Activated CD8-positive, alpha-beta memory T cell treated with anti-CD3 and anti-CD28 coated beads for 48 hours (primary cell): Measurements from ENCODE around the gene LEP.
"Not testable (repeated sequence)": the region's sequence is repeated elsewhere in the genome, so short reads cannot be mapped to it uniquely, and the experiment has no call there.

Source experiments
- DNase-seq, 3 experiments: peaks; one replicate each; pipeline ENCODE4 v3.0.0-alpha.2; 2020; ENCODE audit warnings: low read depth in 2 of 3, low spot score in 2 of 3

LEP gene

DNA sequence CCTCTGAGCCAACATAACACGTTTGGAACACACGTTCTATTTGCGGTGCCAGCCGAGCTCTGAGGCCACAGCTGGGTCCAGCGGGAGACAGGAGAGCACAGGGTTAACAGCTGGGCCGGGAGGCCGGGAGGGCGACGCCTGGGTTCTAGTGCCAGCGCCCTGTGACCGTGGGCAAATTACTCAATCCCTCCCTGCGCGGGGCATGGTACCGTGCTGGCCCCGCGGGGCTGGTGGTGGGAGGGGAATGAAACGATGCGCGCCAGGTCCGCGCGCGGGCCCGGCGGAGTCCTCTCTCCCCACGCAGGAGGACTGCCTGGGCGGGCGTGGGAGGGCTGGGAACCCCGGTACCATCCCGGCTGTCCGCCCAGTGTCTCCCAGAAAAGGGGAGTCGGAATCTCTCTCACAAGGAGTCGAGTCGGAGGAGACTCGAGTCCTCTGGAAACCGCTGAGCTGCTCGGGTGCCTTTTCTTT, 30.4 kb downstream of the LEP start:
- DNase-seq, result no peak

DNA sequence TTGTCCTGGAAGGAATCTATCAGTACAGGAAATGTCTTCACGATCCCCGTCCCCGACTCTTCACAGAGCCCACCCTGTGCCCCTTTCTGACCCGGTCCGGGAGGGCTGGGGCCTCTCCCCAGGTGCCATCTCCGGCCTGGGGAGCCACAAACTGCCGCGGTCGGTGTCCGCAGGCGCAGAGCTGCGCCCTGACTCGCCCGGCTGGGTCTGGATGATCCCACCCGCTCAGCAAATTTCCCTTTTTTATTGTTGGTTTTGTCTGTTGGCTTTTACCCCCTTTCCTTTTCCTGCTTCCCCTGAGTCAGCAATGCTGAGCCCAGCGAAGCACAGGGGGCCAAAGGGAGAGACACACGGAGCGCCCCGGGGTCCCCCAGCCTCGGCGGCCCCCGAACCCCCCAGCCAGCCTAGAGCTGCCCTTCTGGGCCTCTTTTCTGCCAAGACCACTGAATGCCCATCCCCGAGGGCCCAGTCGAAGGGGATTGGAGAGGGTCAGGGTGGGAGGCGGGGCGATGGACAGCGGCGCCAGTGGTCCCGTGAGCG, 30.9 kb downstream of the LEP start:
- DNase-seq, result no peak

DNA sequence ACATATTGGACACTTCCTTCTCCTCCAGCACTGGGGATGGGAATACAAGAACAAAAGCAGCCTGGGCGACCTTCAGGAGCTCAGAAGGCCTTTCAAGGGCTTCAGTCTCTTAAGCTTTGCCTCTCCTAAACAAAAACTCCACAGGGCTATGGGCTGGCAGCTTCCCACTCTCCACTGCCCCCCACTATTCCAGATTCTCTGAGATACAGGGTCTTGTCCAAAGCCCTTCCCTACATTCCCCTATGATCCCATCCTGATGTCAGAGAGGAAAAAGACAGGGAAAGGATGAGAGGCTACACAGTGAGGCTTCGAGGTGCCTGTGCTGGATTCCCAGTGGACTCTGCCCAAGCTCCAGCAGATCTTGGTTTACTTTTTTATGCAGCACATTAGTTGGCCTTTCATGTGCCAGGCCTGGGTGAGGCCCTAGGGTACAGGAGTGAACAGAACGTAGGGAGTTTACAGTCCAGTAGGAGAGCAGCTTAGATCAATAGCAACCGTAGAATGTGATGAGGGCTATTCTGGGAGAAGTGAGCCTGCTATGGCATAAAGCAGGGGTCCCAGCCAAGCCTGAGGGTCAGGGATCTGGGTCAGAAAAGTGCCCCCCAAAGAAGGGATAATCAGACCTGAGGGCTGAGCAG, 33.3 kb downstream of the LEP start:
- DNase-seq, result no peak

DNA sequence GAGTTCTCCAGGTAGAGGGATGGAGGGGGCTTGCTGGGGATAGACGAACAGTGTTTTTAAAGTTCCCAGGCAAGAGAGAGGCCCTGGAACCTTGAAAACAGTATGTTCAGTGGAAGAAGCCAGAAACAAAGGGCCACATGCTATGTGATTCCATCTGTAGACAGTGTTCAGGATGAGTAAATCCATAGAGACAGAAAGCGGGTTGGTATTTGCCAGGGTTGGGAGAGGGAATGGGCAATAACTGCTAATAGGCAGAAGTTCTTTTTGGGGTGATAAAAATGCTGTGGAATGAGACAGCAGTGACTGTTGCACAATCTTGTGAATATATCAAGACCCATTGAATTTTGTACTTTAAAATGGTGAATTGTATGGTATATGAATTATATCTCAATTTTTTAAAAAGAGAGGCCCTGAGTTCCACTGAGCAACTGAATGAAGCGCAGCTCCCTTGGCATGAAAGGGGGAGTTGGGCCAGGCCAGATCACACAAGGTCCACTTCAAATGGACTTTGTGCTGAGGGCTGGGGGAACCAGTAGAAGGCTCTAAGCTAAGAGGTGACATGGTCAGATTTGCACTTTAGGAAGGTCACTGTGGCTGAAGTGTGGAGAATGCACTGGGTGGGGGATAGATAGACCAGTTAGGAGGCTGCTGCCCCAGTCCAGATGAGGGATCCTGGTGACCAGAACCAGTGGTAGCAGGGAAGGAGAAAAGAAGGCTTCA, 34.0 kb downstream of the LEP start:
- DNase-seq, result no peak

DNA sequence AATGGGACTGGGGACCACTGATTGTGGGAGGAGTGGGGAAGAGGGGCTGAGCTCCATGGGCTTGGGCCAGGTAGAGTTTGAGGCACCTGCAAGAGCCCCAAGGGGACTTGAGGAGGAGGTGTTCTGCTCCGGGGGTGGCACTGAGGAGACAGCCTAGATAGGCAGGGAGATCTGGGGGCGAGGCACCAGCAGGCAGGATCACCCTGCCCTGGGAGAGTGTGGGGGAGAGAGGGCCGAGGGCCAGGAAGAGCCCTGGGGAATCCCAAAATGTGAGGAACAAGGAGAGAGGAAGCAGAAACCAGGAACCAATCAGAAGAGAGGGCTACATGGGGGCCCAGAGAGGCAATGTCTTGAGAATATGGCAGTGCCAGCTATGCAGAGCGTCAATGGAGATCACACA, 34.6 kb downstream of the LEP start:
- no peak for DNase-seq

DNA sequence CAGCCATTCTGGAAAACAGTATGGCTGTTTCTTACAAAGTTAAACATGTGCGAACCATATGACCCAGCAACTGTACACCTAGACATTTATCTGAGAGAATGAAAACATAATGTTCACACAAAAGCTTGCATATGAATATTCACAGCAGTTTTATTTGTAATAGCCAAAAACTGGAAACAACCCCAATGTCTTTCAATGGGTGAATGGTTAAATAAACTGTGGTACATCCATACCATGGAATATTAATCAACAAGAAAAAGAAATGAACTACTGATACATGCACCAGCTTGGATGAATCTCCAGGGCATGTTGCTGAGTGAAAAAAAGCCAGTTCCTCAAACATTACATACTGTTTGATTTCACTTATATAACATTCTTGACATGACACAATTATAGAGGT, 37.3 kb downstream of the LEP start:
- DNase-seq, result no peak

DNA sequence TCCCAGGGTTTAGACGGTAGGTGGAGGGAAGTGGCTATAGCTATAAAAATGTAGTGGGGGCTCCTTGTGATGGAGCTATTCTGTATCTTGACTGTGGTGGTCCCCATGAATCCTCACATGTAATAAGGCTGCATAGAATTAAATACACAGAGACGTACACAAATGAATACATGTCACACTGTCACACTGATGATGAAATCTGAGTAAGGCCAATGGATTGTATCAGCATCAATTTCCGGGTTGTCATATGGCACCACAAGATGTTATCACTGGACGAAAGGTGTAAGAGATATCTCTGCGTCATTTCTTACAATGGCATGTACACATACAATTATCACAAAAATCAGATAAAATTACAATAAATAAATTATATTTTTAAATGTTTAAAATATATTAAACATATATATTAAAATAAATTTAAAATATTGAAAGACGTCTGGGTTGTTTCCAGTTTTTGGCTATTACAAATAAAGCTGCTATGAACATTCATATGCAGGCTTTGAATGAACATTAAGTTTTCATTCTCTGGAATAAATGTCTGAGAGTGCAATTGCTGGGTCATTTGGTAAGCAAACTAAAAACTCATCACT, 38.1 kb downstream of the LEP start:
- DNase-seq, result no peak

DNA sequence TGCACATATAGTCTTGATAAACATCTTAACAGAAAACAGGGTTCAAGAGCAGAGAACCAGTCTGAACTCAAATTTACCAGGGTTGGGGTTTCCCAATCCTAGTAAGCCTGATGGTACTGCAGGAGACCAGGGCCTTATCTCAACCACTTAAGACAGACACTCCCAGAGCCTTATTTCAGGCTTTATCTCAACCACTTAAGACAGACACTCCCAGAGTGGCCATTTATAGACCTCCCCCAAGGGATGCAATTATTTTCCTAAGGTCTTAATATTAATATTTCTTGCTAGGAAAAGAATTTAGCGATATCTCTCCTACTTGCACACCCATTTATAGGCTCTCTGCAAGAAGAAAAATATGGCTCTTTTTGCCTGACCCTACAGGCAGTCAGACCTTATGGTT, 39.4 kb downstream of the LEP start:
- not testable (repeated sequence) for DNase-seq

DNA sequence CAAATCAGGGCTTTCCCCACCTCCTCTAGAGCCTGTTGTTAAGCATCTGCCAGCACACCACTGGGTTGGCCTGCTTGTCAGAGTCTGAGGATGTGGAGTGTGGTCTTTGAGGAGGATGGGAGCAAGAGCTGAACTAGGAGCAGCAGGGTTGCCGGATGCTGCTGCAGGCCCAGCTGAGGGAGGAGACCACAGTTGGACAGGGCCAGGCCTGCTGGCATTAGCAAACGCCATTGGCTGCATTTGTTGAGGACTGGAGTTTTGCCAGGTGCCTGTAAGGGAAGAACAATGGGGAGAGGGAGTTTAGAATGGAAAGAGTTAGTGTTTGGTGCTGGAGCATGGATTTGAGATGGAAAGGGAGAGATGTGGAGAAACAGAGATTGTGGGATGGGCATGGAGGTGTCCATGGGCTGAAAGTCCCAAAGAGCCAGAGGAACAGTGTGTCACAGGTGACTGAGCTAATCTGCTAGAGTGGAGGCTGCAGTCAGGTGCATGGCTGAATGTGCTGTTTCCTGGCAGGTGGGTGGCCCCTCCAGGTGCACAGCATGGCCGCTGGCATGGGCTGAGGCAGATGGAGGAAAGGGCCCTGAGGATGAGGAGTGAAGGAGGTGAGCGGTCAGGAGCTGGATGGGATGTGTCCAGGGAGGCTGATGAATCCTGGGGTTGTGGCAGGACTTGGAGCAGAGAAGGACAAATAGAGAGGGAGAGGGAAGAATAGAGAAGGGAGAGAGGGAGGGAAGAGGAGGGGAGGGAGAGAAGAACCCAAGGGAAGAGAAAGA, 40.7 kb downstream of the LEP start:
- DNase-seq, result no peak

DNA sequence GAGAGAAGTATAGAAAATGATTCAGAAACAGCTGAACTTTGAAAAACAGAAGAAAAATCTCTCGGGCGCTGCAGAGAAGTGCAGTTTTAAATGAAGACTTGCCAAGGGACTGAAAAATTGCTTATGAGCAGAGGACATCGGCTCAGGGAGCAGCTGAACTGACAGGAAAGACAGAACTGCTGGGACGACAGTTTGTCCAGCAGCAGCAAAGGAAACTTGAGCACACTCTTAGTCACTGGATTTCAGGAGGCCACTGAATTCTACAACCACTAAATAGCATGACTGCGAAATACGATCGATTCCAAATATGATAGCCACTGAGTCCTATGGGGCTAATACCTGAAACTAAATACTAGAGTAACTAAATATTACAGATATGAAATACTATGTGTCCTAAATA, 43.0 kb downstream of the LEP start:
- no peak for DNase-seq

DNA sequence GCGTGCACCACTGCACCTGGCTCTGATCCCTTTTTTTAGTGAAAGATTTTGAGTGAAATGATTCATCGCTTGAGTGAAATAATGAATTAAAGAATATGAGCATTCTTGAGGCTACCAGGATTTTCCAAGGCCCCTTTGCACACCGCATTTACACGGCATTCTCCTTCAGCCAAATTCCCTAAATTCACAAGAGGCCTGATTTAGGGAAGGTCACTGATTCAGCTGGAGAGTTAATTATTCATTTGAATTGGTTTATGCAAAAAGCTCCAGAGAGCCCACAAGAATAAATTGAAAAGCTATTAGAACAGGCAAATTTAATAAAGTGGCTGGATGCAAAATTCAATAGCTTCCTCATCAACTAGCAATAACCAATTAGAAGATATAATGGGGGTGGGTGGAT, 46.5 kb downstream of the LEP start:
- no peak for DNase-seq

DNA sequence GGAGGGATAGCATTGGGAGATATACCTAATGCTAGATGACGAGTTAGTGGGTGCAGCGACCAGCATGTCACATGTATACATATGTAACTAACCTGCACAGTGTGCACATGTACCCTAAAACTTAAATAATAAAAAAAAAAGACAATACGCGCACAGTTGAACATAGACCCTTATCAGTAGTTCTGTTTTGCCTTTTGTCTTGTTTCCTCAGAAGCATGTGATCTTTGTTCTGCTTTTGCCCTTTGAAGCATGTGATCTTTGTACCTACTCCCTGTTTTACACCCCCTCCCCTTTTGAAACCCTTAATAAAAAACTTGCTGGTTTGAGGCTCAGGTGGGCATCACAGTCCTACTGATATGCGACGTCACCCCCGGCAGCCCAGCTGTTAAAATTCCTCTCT, 56.9 kb downstream of the LEP start:
- DNase-seq, result not testable (repeated sequence)

DNA sequence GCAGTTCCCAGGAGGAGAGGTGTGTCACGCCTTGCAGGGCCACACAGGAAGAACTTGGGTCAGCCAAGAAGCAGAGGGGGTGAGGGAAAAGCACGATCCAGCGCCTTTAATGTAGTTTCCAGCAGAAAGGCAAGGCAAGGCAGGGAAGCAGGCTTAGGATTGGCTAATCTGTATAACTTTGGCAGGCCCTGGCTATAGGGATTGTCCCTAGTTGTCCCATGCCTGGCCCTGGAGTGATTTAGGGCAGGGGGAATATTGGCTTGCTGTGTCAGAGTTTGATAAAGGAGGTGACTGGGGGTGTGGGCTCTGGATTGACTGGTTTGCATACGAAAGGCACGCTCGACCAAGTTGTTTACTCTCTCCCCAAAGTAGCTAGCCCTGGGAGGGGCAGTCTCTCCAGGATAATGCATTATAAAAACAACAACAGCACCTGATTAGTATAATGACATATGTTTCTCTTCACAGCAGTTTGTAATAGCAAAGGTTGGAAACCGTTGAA, 58.1 kb downstream of the LEP start:
- no peak for DNase-seq

DNA sequence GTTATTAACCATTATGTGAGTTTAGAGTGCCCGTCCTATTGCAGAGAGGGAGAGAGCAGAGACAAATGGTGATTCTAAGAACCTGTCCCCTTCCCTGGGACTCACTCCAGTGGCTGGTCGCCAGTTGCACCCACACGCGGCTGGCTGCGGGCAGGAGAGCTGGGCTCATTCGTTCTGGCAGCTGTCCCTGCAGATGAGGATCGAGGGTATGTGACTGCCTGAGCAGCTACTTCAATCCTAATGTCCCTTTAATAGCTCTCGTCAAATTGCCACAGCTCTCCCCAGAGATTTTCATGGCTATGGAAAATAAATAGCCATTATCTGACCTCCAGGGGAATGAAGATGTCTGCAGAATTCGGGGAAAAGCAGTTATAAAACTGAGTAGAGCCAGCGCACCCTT, 61.1 kb downstream of the LEP start:
- DNase-seq, result no peak

DNA sequence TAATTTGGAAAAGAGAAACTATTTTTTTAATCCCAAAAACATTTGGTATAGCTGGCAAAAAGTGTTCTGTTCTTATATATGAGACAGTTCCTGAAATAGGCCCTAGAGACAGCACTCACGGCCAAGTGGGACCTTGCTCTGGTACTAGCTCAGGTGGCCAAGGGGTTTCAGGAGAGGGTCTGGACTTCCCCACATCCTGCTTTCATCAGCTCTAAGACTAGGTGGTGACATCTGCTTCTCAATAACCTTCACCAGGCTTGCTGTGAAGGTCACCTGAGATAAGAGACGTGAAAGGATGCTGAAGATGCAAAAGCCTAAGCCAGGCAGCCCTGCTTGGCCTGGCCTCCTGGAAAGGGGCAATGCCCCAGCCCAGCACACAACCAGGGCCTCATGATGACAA, 62.1 kb downstream of the LEP start:
- no peak for DNase-seq

DNA sequence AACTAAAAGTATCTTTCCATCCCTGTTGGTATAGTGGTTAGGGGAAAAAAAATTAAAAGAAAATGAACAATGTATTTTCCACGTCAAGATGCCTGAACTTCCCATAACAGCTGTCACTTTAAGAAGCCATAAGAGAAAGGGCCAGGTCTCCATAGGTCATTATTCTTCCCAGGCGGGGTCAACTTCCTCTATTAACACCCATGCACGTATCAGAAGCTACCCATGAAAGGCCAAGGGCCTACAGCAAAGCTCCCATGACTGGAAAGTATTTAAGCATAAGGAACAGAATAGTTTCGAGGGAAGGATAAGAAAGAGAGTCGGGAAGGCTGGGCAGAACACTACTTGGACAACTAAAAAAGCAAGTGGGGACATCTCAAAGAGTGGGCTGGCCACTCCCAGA, 62.6 kb downstream of the LEP start:
- no peak for DNase-seq

DNA sequence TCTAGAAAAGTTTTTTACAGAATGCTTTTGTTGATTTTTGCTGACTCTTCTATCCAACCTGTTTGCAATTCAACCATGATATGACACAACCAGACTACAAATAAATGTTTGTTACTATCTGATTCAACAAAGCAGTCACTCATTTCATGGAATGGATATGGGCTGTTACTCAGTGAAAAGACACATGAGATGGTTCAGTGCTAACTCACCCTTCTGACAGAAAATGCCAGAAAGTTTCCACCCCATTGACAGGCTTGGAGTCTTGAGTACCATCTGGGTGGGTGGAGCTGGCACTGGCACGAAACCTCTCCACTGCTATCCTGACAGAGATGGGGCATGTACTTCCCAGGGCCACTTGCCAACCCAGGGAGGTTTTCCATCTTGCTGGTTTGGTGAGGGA, 63.1 kb downstream of the LEP start:
- DNase-seq, result no peak

DNA sequence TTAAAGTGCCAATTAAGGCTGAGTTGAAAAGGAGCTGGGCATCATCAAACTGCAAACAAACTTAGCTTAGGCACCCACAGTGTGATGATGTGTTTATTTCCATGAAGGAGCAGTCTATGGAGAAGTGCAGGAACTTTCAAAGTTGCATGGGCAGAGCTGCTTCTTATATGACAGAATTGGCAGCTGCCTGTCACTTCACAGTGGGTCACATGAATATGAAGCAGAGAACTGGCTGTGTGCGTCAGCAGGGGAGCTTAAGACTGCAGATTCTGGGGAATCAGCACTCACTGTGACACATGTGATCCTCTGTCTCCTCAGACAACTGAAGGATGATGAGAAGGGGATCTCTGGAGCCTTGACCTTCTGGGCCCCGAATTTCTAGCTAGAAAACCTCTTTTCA, 66.0 kb downstream of the LEP start:
- no peak for DNase-seq
